ENCODE measurements around the gene KRTAP12-1. TPM values are rescaled to one million over a fixed set of nuclear protein-coding genes. Genes with fewer than 3 reads are reported as not detected.
A peak's percentile ranks its signal among the peaks of the same experiment; 100 is the strongest.
"Not testable (repeated sequence)": the region's sequence is repeated elsewhere in the genome, so short reads cannot be mapped to it uniquely, and the experiment has no call there.

The KRTAP12-1 gene
- total RNA-seq, 1 donor from 2014 or later = not detected

DNA sequence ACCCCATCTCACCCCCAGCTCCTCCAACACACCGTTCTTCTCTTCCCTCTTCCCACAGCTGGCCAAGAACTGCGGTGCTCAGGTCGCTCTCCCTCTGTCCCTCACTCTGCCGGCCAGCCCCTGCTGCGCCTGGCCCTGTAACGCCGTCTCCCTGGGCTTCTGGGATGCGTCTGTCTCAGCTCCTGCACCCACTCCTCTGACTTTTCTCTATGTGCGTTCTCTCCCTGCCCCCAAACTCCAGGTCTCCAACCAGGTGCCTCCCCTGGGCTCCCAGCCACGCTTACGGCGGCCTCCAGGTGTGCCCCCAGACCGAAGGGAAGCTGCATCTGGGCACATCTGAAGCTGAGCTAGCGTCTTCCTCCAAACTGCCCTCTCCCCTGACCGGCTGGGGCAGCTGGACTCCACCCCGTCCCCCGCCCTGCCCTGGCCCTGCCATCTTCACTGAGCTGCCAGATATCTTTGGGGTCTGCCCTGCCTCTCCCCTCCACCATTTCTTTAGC lies 17.6 kb upstream of the KRTAP12-1 start:
- Mint-ChIP-seq H3K9me3 (ENCODE audit: unreplicated experiment) (peaks cover 16% of the 10 kb centered on the region), H3K4me1 (ENCODE audit: low read depth, unreplicated experiment) (peaks cover 20% of the 10 kb centered on the region), H3K36me3 (ENCODE audit: unreplicated experiment) (no peaks in the 10 kb centered on the region), H3K4me3 (ENCODE audit: unreplicated experiment) (no peak overlapping the region), H3K27ac (ENCODE audit: unreplicated experiment) (no peak overlapping the region), H3K27me3 (ENCODE audit: unreplicated experiment) (peaks cover 25% of the 10 kb centered on the region)
- DNase-seq = no peak
- TF ChIP-seq, protein P1, sequence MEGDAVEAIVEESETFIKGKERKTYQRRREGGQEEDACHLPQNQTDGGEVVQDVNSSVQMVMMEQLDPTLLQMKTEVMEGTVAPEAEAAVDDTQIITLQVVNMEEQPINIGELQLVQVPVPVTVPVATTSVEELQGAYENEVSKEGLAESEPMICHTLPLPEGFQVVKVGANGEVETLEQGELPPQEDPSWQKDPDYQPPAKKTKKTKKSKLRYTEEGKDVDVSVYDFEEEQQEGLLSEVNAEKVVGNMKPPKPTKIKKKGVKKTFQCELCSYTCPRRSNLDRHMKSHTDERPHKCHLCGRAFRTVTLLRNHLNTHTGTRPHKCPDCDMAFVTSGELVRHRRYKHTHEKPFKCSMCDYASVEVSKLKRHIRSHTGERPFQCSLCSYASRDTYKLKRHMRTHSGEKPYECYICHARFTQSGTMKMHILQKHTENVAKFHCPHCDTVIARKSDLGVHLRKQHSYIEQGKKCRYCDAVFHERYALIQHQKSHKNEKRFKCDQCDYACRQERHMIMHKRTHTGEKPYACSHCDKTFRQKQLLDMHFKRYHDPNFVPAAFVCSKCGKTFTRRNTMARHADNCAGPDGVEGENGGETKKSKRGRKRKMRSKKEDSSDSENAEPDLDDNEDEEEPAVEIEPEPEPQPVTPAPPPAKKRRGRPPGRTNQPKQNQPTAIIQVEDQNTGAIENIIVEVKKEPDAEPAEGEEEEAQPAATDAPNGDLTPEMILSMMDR (IDR thresholded peaks at IDR 0.05; ENCODE audit: partially characterized antibody, unreplicated experiment) = no peak

DNA sequence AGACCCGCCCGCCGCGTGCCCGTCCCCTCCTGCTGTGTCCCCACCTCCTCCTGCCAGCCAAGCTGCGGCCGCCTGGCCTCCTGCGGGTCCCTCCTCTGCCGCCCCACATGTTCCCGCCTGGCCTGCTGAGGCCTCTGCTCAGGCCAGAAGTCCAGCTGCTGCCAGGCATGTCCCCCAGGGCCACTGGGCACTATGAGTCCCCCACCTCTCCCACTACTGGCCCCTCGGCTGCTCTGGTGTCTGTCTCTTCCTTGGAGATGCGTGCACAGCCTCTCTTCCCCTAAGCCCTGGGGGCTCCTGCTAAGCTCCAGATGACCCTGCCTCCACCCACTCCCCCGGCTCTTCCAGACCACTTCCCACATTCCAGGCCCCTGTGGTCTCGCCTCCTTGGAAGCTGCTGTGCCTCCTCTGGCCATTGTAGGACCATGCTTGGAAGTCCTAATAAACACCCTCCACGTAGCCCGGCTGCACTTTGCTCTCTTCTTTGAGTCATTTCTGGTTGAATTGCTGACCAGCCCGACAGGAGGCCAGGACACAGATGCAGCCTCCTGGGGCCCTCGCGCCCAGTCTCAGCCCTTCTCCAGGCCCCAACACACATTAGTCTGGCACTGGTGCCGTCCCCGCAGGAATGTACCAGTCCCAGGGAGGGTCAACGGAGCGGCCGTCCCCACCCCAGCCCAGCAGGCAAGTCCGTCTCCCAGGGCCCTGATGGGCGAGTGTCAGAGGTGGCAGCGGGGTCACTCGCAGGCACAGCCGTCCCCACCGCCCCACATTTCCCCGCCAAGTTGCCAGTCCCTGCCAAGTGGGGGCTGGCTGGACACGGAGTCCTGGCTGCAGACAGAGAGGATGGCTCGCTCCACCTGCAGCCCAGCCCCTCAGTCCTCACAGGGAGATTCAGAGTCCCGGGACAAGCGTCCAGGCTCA lies 16.1 kb upstream of the KRTAP12-1 start:
- DNase-seq = no peak
- TF ChIP-seq, protein P1 (IDR thresholded peaks at IDR 0.05; ENCODE audit: partially characterized antibody, unreplicated experiment) = no peak
- H3K27ac Mint-ChIP-seq (ENCODE audit: unreplicated experiment) = peak overlapping the region; percentile 62
- H3K4me1 Mint-ChIP-seq (ENCODE audit: low read depth, unreplicated experiment) = peaks cover 20% of the 10 kb centered on the region
- H3K36me3 Mint-ChIP-seq (ENCODE audit: unreplicated experiment) = peaks cover 11% of the 10 kb centered on the region
- peak overlapping the region; percentile 30 for H3K4me3 Mint-ChIP-seq (ENCODE audit: unreplicated experiment)
- H3K9me3 Mint-ChIP-seq (ENCODE audit: unreplicated experiment) = peaks cover 16% of the 10 kb centered on the region
- H3K27me3 Mint-ChIP-seq (ENCODE audit: unreplicated experiment) = peaks cover 18% of the 10 kb centered on the region

DNA sequence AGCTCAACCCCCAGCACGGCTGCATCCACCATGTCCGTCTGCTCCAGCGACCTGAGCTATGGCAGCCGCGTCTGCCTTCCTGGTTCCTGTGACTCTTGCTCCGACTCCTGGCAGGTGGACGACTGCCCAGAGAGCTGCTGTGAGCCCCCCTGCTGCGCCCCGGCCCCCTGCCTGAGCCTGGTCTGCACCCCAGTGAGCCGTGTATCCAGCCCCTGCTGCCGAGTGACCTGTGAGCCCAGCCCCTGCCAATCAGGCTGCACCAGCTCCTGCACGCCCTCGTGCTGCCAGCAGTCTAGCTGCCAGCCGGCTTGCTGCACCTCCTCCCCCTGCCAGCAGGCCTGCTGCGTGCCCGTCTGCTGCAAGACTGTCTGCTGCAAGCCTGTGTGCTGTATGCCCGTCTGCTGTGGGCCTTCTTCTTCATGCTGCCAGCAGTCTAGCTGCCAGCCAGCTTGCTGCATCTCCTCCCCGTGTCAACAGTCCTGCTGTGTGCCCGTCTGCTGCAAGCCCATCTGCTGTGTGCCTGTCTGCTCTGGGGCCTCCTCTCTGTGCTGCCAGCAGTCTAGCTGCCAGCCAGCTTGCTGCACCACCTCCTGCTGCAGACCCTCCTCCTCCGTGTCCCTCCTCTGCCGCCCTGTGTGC lies 15.3 kb upstream of the KRTAP12-1 start, which contains the start of gene KRTAP10-12:
TSS of gene KRTAP10-12 (plus strand) at position 1 of the 639 bp plus-strand sequence. CDS start at position 31, 30 bp downstream.
- peaks cover 20% of the 10 kb centered on the region for H3K4me1 Mint-ChIP-seq (ENCODE audit: low read depth, unreplicated experiment)
- peaks cover 17% of the 10 kb centered on the region for H3K27me3 Mint-ChIP-seq (ENCODE audit: unreplicated experiment)
- peak within 1 kb of the TSS; percentile 30 for H3K4me3 Mint-ChIP-seq (ENCODE audit: unreplicated experiment)

DNA sequence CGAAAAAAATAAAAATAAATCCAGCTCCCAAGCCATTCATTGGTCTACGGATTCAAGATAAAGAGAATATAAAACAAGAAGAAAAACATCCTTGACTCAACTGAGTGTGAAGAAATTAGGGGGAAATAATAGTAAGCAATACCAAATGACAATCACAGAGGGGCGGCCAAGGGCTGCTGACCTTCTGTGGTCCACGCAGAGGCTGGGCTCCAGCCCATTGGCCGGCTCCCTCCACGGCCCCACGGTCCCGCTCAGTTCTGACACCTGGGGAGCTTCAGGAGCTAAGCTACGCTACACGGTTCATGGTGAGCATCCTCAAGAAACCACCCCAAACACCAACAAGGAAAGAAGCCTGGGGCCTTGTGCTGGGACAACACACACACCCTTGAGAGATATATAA lies 14.6 kb upstream of the KRTAP12-1 start:
- Mint-ChIP-seq H3K4me3 (ENCODE audit: unreplicated experiment) (no peak overlapping the region), H3K4me1 (ENCODE audit: low read depth, unreplicated experiment) (peaks cover 20% of the 10 kb centered on the region), H3K9me3 (ENCODE audit: unreplicated experiment) (peaks cover 19% of the 10 kb centered on the region), H3K36me3 (ENCODE audit: unreplicated experiment) (peaks cover 24% of the 10 kb centered on the region), H3K27me3 (ENCODE audit: unreplicated experiment) (peaks cover 17% of the 10 kb centered on the region), H3K27ac (ENCODE audit: unreplicated experiment) (no peak overlapping the region)
- DNase-seq = no peak
- TF ChIP-seq, protein P1 (IDR thresholded peaks at IDR 0.05; ENCODE audit: partially characterized antibody, unreplicated experiment) = no peak

More for the DNA sequence above, 15.3 kb upstream of the KRTAP12-1 start, which contains the start of gene KRTAP10-12:
- DNase-seq = not testable (repeated sequence)
- Mint-ChIP-seq H3K36me3 (ENCODE audit: unreplicated experiment) (peaks cover 19% of the 10 kb centered on the region), H3K9me3 (ENCODE audit: unreplicated experiment) (peaks cover 19% of the 10 kb centered on the region), H3K27ac (ENCODE audit: unreplicated experiment) (peak within 1 kb of the TSS; percentile 62)

DNA sequence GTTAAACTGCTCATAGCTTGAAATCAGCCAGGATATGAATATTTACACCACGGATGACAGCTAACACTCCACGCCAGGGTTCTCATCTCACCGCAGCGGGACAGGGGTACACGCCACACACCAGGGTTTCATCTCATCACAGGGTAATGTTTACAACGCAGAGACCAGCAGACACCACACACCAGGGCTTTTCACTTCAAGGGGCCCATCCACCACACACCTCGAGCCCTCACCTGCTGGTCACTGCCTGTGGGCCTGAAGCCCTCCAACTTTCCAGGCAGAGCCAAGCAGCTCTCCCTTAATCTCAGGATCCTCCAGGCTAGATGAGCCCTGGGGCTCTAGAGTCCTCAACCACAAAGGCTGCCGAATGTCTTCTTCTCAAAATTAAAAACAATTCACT lies 13.7 kb upstream of the KRTAP12-1 start:
- Mint-ChIP-seq H3K27me3 (ENCODE audit: unreplicated experiment) (peaks cover 15% of the 10 kb centered on the region), H3K36me3 (ENCODE audit: unreplicated experiment) (peaks cover 25% of the 10 kb centered on the region), H3K4me3 (ENCODE audit: unreplicated experiment) (no peak overlapping the region), H3K27ac (ENCODE audit: unreplicated experiment) (no peak overlapping the region), H3K4me1 (ENCODE audit: low read depth, unreplicated experiment) (peaks cover 20% of the 10 kb centered on the region), H3K9me3 (ENCODE audit: unreplicated experiment) (peaks cover 15% of the 10 kb centered on the region)
- TF ChIP-seq, protein P1 (IDR thresholded peaks at IDR 0.05; ENCODE audit: partially characterized antibody, unreplicated experiment) = no peak
- DNase-seq = no peak
